H1 (cell line): ENCODE results near the gene KBTBD13. TPM values are rescaled to one million over a fixed set of nuclear protein-coding genes. Genes with fewer than 3 reads are reported as not detected.

Experiments used
- CTCF ChIA-PET: fragments of 300-600 bp; sonication (Branson Sonifier 250); formaldehyde crosslinking; loops from one replicate; lab custom pipeline; 2021; ENCODE audit not compliant: partially characterized antibody; lab: Charles Lee
- POLR2A ChIA-PET: fragments of 300-600 bp; sonication (Branson Sonifier 250); formaldehyde crosslinking; loops from one replicate; lab custom pipeline; 2021; ENCODE audit warnings: inconsistent platforms; ENCODE audit not compliant: partially characterized antibody; lab: Charles Lee
- DNase-seq, 2 experiments: peaks; one replicate each; pipeline versions ENCODE4 v3.0.0 to v3.0.0-alpha.2; 2010 to 2022; ENCODE audit warnings: low spot score in 2 of 2, low read depth in 1 of 2, mixed read lengths in 1 of 2
- FAIRE-seq: peaks from 2 replicates; lab custom pipeline; 2011; peaks lifted over from hg19 to GRCh38; lab: Jason Lieb, UNC
- H2AFZ ChIP-seq: 2 replicates; pipeline ENCODE4 v1.8.1; 2012; ENCODE audit warnings: low read length, inconsistent platforms
- H2AK5ac ChIP-seq: 2 replicates; pipeline ENCODE4 v1.6.1; 2013; ENCODE audit warnings: low read depth, low read length
- H2BK120ac ChIP-seq: replicated peaks from 2 replicates; pipeline ENCODE3; 2013; ENCODE audit warnings: low read depth, low read length, inconsistent platforms
- H2BK12ac ChIP-seq: 2 replicates; pipeline ENCODE4 v1.6.1; 2013; ENCODE audit warnings: low read depth, low read length
- H2BK15ac ChIP-seq: 2 replicates; pipeline ENCODE4 v1.6.1; 2013; ENCODE audit warnings: low read length
- H2BK20ac ChIP-seq: 2 replicates; pipeline ENCODE4 v1.6.1; 2013; ENCODE audit warnings: low read length
- H2BK5ac ChIP-seq: 2 replicates; pipeline ENCODE4 v1.6.1; 2013; ENCODE audit warnings: low read depth, low read length
- H3K14ac ChIP-seq: 2 replicates; pipeline ENCODE4 v1.6.1; 2013; ENCODE audit warnings: inconsistent platforms; ENCODE audit not compliant: insufficient read length
- H3K18ac ChIP-seq: 2 replicates; pipeline ENCODE4 v1.6.1; 2013; ENCODE audit warnings: low read length; ENCODE audit errors: extremely low read depth
- H3K23ac ChIP-seq: 2 replicates; pipeline ENCODE4 v1.6.1; 2013; ENCODE audit warnings: inconsistent platforms; ENCODE audit not compliant: insufficient read length
- H3K23me2 ChIP-seq: 2 replicates; pipeline ENCODE4 v1.6.1; 2013; ENCODE audit warnings: low read depth, low read length
- H3K27ac ChIP-seq: 2 replicates; pipeline ENCODE4 v1.6.1; 2011; ENCODE audit warnings: low read depth, low read length, inconsistent platforms
- H3K27me3 ChIP-seq, 4 experiments: replicated peaks in 1 of 4; 1 replicate in 1 of 4; 2 replicates in 3 of 4; pipeline versions ENCODE4 v1.6.1 to v1.8.1; 2011 to 2013; ENCODE audit warnings: low read length in 3 of 4, mild to moderate bottlenecking in 3 of 4, inconsistent platforms in 2 of 4, mixed read lengths in 2 of 4, moderate library complexity in 1 of 4; ENCODE audit not compliant: control insufficient read depth in 3 of 4, insufficient read depth in 3 of 4; ENCODE audit errors: extremely low read depth in 1 of 4
- H3K36me3 ChIP-seq, 4 experiments: 2 replicates each; pipeline versions ENCODE4 v1.6.1 to v1.8.1; 2011 to 2013; ENCODE audit warnings: mild to moderate bottlenecking in 4 of 4, low read length in 3 of 4, moderate library complexity in 2 of 4, control low read depth in 1 of 4, inconsistent platforms in 1 of 4; ENCODE audit not compliant: insufficient read depth in 4 of 4, control insufficient read depth in 2 of 4
- H3K4ac ChIP-seq: replicated peaks from 2 replicates; pipeline ENCODE3; 2013; ENCODE audit warnings: low read length, low read depth, mixed read lengths, inconsistent platforms; ENCODE audit not compliant: insufficient read length
- H3K4me1 ChIP-seq, 4 experiments: replicated peaks in 1 of 4; 1 replicate in 1 of 4; 2 replicates in 3 of 4; pipeline versions ENCODE4 v1.6.1 to v1.8.1; 2011 to 2013; ENCODE audit warnings: low read length in 3 of 4, inconsistent platforms in 2 of 4, mixed read lengths in 1 of 4; ENCODE audit not compliant: insufficient read depth in 4 of 4, control insufficient read depth in 3 of 4
- H3K4me2 ChIP-seq, 2 experiments: 2 replicates each; pipeline versions ENCODE4 v1.6.1 to v1.8.1; 2011 to 2013; ENCODE audit warnings: low read depth in 2 of 2, low read length in 2 of 2, control low read depth in 1 of 2, inconsistent platforms in 1 of 2, mild to moderate bottlenecking in 1 of 2; ENCODE audit not compliant: insufficient read depth in 1 of 2
- H3K4me3 ChIP-seq, 4 experiments: fragments of 200-600, 300-600 bp in 1 of 4; sonication (generic), shearing (Covaris generic), sonication (Bioruptor Twin) in 1 of 4; 2 replicates each; pipeline versions ENCODE4 v1.5.1 to v1.8.1; 2011 to 2016; ENCODE audit warnings: low read length in 4 of 4, low read depth in 3 of 4, control low read depth in 2 of 4, inconsistent platforms in 2 of 4, mild to moderate bottlenecking in 2 of 4, mixed read lengths in 1 of 4, moderate library complexity in 1 of 4; ENCODE audit not compliant: insufficient read depth in 2 of 4; ENCODE audit errors: extremely low read depth in 1 of 4
- H3K56ac ChIP-seq: replicated peaks from 2 replicates; pipeline ENCODE3; 2013; ENCODE audit warnings: low read depth, mild to moderate bottlenecking, mixed read lengths, low read length, inconsistent platforms; ENCODE audit not compliant: insufficient read length
- H3K79me1 ChIP-seq: 2 replicates; pipeline ENCODE4 v1.6.1; 2013; ENCODE audit warnings: low read depth, low read length, control low read depth
- H3K79me2 ChIP-seq, 2 experiments: 2 replicates each; pipeline versions ENCODE4 v1.6.1 to v1.8.1; 2012 to 2013; ENCODE audit warnings: low read length in 2 of 2, mild to moderate bottlenecking in 2 of 2, inconsistent platforms in 1 of 2; ENCODE audit not compliant: insufficient read depth in 2 of 2, control insufficient read depth in 1 of 2
- H3K9ac ChIP-seq, 4 experiments: replicated peaks in 1 of 4; 1 replicate in 1 of 4; 2 replicates in 3 of 4; pipeline versions ENCODE4 v1.6.1 to v1.8.1; 2011 to 2013; ENCODE audit warnings: low read depth in 3 of 4, low read length in 3 of 4, control low read depth in 2 of 4, mild to moderate bottlenecking in 2 of 4, moderate library complexity in 2 of 4, inconsistent platforms in 1 of 4; ENCODE audit errors: extremely low read depth in 1 of 4
- H3K9me3 ChIP-seq, 2 experiments: 2 replicates each; pipeline versions ENCODE4 v1.6.1 to v1.8.1; 2012 to 2013; ENCODE audit warnings: mild to moderate bottlenecking in 2 of 2, moderate library complexity in 2 of 2, control low read depth in 1 of 2, inconsistent platforms in 1 of 2, low read depth in 1 of 2, low read length in 1 of 2, mixed read lengths in 1 of 2; ENCODE audit not compliant: insufficient read depth in 2 of 2
- H4K20me1 ChIP-seq, 2 experiments: replicated peaks in 1 of 2; 2 replicates each; pipeline versions ENCODE3 to v1.8.1; 2011 to 2013; ENCODE audit warnings: inconsistent platforms in 2 of 2, low read length in 2 of 2, mild to moderate bottlenecking in 1 of 2; ENCODE audit not compliant: insufficient read depth in 2 of 2, control insufficient read depth in 1 of 2
- H4K5ac ChIP-seq: 2 replicates; pipeline ENCODE4 v1.6.1; 2013; ENCODE audit warnings: low read length, low read depth, mixed read lengths, inconsistent platforms; ENCODE audit not compliant: insufficient read length
- H4K8ac ChIP-seq: 2 replicates; pipeline ENCODE4 v1.8.0; 2013; ENCODE audit warnings: mild to moderate bottlenecking, moderate library complexity, low read length, inconsistent platforms; ENCODE audit not compliant: insufficient read depth; ENCODE audit errors: extremely low read depth
- H4K91ac ChIP-seq: replicated peaks from 2 replicates; pipeline ENCODE3; 2013; ENCODE audit warnings: low read length, mixed read lengths, inconsistent platforms; ENCODE audit not compliant: insufficient read length
- GABPA ChIP-seq: IDR thresholded peaks from 2 replicates; pipeline ENCODE4 v1.6.1; 2011; ENCODE audit warnings: mild to moderate bottlenecking, low read length, moderate library complexity, borderline replicate concordance; ENCODE audit not compliant: insufficient read depth
- POLR2A ChIP-seq, 2 experiments: IDR thresholded peaks; 1 replicate in 1 of 2; 2 replicates in 1 of 2; pipeline ENCODE4 v1.6.1; 2011; ENCODE audit warnings: low read depth in 2 of 2, low read length in 2 of 2, mild to moderate bottlenecking in 2 of 2; ENCODE audit errors: control extremely low read depth in 1 of 2
- RAD21 ChIP-seq, 2 experiments: IDR thresholded peaks in 1 of 2; conservative IDR thresholded peaks in 1 of 2; 2 replicates each; pipeline ENCODE4 v1.6.1; 2011; ENCODE audit warnings: low read depth in 2 of 2, low read length in 2 of 2, improper control_type of control experiment in 1 of 2, inconsistent platforms in 1 of 2, mild to moderate bottlenecking in 1 of 2, moderate library complexity in 1 of 2
- RFX5 ChIP-seq: IDR thresholded peaks from 2 replicates; pipeline ENCODE4 v1.6.1; 2011; ENCODE audit warnings: low read depth, low read length, improper control_type of control experiment, borderline replicate concordance
- TAF1 ChIP-seq: IDR thresholded peaks from 2 replicates; pipeline ENCODE4 v1.6.1; 2011; ENCODE audit warnings: mild to moderate bottlenecking, low read depth, low read length
- TCF12 ChIP-seq: IDR thresholded peaks from 2 replicates; pipeline ENCODE4 v1.6.1; 2011; ENCODE audit warnings: low read depth, mild to moderate bottlenecking, low read length
- WGBS, 2 experiments: shearing (Covaris generic) in 1 of 2; methylation state at CpG; one replicate each; pipeline versions ENCODE4 v1.1.6 to v1.1.7; 2013 to 2015; ENCODE audit warnings: low lambda C conversion rate in 2 of 2, mixed read lengths in 2 of 2, inconsistent platforms in 1 of 2, low coverage in 1 of 2, missing lambda C conversion rate in 1 of 2; ENCODE audit not compliant: insufficient replicate concordance in 2 of 2, insufficient coverage in 1 of 2, insufficient read length in 1 of 2; ENCODE audit errors: extremely low coverage in 1 of 2, missing lambda C conversion rate in 1 of 2; 5-methylcytosine and 5-hydroxymethylcytosine counted together
- polyA plus RNA-seq, 7 experiments: library from polyadenylated mRNA; depleted of rRNA in 3 of 7; stranded (reverse) in 5 of 7; unstranded in 2 of 7; fragments of >200 nt in 5 of 7; fragments of 200-250 nt in 2 of 7; gene quantifications; 1 replicate in 5 of 7; 2 replicates in 1 of 7; 4 replicates in 1 of 7; pipeline versions ENCODE4 v1.2.1 to v1.2.3, GENCODE V29; 2011 to 2013; ENCODE audit warnings: missing spikeins in 2 of 7, mixed read lengths in 2 of 7
- total RNA-seq: library from RNA; stranded (reverse); fragmentation: NEBNext Ultra II Directional; extraction: Animal tissue kit (Norgen Biotek cat#: 25700); gene quantifications from 2 replicates; pipeline ENCODE4 v1.2.1, GENCODE V29; 2021
- TF ChIP-seq, protein P1 (sequence below): IDR thresholded peaks from 2 replicates; pipeline ENCODE4 v1.6.1; 2011; ENCODE audit warnings: low read depth, mild to moderate bottlenecking, low read length; ENCODE audit not compliant: insufficient read depth
- TF ChIP-seq, protein P2 (sequence below), 3 experiments: IDR thresholded peaks; 1 replicate in 2 of 3; 2 replicates in 1 of 3; pipeline versions ENCODE4 v1.5.1 to v1.6.1; 2011; ENCODE audit warnings: low read length in 3 of 3, mild to moderate bottlenecking in 3 of 3, inconsistent platforms in 2 of 3, low read depth in 1 of 3, moderate library complexity in 1 of 3; ENCODE audit not compliant: insufficient read depth in 1 of 3; ENCODE audit errors: control extremely low read depth in 1 of 3

The KBTBD13 gene
- total and polyA plus RNA-seq, 2 of the 8 experiments (the other 6 are each of a cell fraction or from before 2014, with no cell fraction given) = not detected

DNA sequence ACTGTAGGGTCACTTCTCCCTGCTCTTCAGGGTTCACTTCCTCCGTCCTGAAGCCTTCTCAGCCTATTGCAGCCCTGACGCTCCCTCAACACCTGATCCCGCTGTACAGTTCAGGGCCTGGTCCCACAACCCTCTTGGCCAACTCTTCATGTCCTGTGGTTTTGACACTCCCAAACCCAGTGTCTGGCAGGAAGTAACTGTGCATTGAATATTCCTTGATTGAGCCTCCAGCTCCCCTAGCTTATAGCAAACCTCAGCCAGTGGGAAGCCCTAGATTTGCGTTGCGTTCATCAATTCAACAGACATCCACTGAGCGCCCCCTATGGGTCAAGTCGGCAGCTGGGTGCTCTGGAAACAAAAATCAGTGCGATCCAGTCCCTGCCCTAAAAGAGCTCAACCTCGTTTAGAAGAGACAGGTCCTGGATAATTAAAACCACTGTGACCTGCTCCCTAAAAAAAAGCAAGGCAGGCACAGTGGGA lies 24.9 kb downstream of the KBTBD13 start:
- H3K23ac ChIP-seq = no peak overlapping the region
- H2BK120ac ChIP-seq = no peak overlapping the region
- peak overlapping the region; percentile 61 for H3K4ac ChIP-seq
- H2BK12ac ChIP-seq = no peak overlapping the region
- no peak overlapping the region for H3K14ac ChIP-seq
- H2AFZ ChIP-seq = peak overlapping the region; percentile 96
- H2BK20ac ChIP-seq = no peak overlapping the region
- no peaks in the 10 kb centered on the region for H4K20me1 ChIP-seq
- no peaks in the 10 kb centered on the region for H3K79me2 ChIP-seq
- H3K18ac ChIP-seq = peak overlapping the region; percentile 94
- CTCF ChIA-PET = interaction anchor here (0.6 to 9.6 kb wide), 32 partner anchors 9 to 300 kb away, joined by 3 to 259 read pairs (median 4); partner anchors contain the start of genes KBTBD13, RASL12 and UBAP1L
- H3K4me3 ChIP-seq = peak overlapping the region; percentile 36 to 67 (median 58)
- DNase-seq (peak; percentile 73 to 96), FAIRE-seq (peak; percentile 97)
- no peaks in the 10 kb centered on the region for H3K79me1 ChIP-seq
- H3K27me3 ChIP-seq = peaks cover 0 to 11% (median 5%) of the 10 kb centered on the region in 4 experiments; a peak in 3 of 7 replicates
- peak overlapping the region; percentile 71; the same call in 1 of the 2 replicates for H4K8ac ChIP-seq
- H3K27ac ChIP-seq = no peak overlapping the region
- H3K4me1 ChIP-seq = peaks cover 0 to 2% (median 0%) of the 10 kb centered on the region in 4 experiments; a peak in 2 of 7 replicates
- H4K5ac ChIP-seq = peak overlapping the region; percentile 57
- H2BK5ac ChIP-seq = no peak overlapping the region
- WGBS, 2 experiments = 30% methylated on average over 9 of the region's 9 CpGs; no CpG with 5 or more reads in 1 of the 2 experiments
- peak overlapping the region; percentile 81; the same call in 1 of the 2 replicates for H2BK15ac ChIP-seq
- peaks cover 5% of the 10 kb centered on the region; the same call in 1 of the 2 replicates for H3K23me2 ChIP-seq
- H3K36me3 ChIP-seq = no peaks in the 10 kb centered on the region
- POLR2A ChIA-PET = interaction anchor here (0.8 to 2.0 kb wide), 10 partner anchors 13 to 203 kb away, joined by 3 to 10 read pairs (median 4); partner anchors contain the start of genes CLPX, PDCD7, RNU5B-1 and UBAP1L
- peak overlapping the region; percentile 72 to 98 for H3K4me2 ChIP-seq
- peak overlapping the region in 2 of 4 experiments; percentile 20 to 23; a peak in 4 of 7 replicates for H3K9ac ChIP-seq
- H3K56ac ChIP-seq = no peak overlapping the region
- peak overlapping the region; percentile 82 for H4K91ac ChIP-seq
- no peaks in the 10 kb centered on the region for H3K9me3 ChIP-seq
- no peak overlapping the region for H2AK5ac ChIP-seq
- TF ChIP-seq RFX5 = no peak
- TF ChIP-seq RAD21 (IDR thresholded peaks at IDR 0.05 in 1 of 2, conservative IDR thresholded peaks at IDR 0.05 in 1 of 2; ENCODE audit: low read depth in 2 of 2, low read length in 2 of 2) = peak; percentile 90
- peak; percentile 15; the same call in 1 of the 2 replicates for TF ChIP-seq TAF1
- no peak for TF ChIP-seq POLR2A (IDR thresholded peaks at IDR 0.05; ENCODE audit: control extremely low read depth in 1 of 2, low read depth in 2 of 2, low read length in 2 of 2)
- TF ChIP-seq TCF12 = no peak
- peak; percentile 73; the same call in 1 of the 2 replicates for TF ChIP-seq GABPA
- TF ChIP-seq, protein P1, sequence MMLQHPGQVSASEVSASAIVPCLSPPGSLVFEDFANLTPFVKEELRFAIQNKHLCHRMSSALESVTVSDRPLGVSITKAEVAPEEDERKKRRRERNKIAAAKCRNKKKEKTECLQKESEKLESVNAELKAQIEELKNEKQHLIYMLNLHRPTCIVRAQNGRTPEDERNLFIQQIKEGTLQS = no peak
- TF ChIP-seq, protein P2, sequence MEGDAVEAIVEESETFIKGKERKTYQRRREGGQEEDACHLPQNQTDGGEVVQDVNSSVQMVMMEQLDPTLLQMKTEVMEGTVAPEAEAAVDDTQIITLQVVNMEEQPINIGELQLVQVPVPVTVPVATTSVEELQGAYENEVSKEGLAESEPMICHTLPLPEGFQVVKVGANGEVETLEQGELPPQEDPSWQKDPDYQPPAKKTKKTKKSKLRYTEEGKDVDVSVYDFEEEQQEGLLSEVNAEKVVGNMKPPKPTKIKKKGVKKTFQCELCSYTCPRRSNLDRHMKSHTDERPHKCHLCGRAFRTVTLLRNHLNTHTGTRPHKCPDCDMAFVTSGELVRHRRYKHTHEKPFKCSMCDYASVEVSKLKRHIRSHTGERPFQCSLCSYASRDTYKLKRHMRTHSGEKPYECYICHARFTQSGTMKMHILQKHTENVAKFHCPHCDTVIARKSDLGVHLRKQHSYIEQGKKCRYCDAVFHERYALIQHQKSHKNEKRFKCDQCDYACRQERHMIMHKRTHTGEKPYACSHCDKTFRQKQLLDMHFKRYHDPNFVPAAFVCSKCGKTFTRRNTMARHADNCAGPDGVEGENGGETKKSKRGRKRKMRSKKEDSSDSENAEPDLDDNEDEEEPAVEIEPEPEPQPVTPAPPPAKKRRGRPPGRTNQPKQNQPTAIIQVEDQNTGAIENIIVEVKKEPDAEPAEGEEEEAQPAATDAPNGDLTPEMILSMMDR (IDR thresholded peaks at IDR 0.05; ENCODE audit: control extremely low read depth in 1 of 3, insufficient read depth in 1 of 3, low read depth in 1 of 3, low read length in 3 of 3) = peak; percentile 74 to 97 (median 92)
- TF ChIP-seq, all 59 proteins: peak for 4
